RWPE2 (cell line): Measurements from ENCODE around the gene PFKP.

Experiments
- ATAC-seq: fragments of 200-7000 bp; cut with Tn5 transposase; 3 replicates; pipeline ENCODE4 v1.9.1; 2021; ENCODE audit warnings: low read depth
- DNase-seq: peaks from one replicate; pipeline ENCODE4 v3.0.0-alpha.2; 2020; ENCODE audit warnings: low spot score
- H3K27ac ChIP-seq: fragments of 450-650 bp; 2 replicates; pipeline ENCODE4 v1.5.1; 2017; ENCODE audit warnings: mild to moderate bottlenecking; ENCODE audit not compliant: poor library complexity, severe bottlenecking
- H3K27me3 ChIP-seq: fragments of 250-450 bp; sonication (Bioruptor Pico); 2 replicates; pipeline ENCODE4 v1.5.1; 2021; ENCODE audit warnings: mild to moderate bottlenecking, moderate library complexity; ENCODE audit not compliant: insufficient read depth, poor library complexity, severe bottlenecking
- H3K36me3 ChIP-seq: fragments of 250-450 bp; sonication (Bioruptor Pico); 2 replicates; pipeline ENCODE4 v1.5.1; 2020; ENCODE audit warnings: low read depth, mild to moderate bottlenecking, moderate library complexity
- H3K4me1 ChIP-seq: fragments of 250-450 bp; sonication (Bioruptor Pico); 2 replicates; pipeline ENCODE4 v1.5.1; 2021; ENCODE audit warnings: mild to moderate bottlenecking, moderate library complexity; ENCODE audit not compliant: insufficient read depth, poor library complexity, severe bottlenecking
- H3K4me3 ChIP-seq: fragments of 250-450 bp; sonication (Bioruptor Pico); 2 replicates; pipeline ENCODE4 v1.5.1; 2021; ENCODE audit warnings: mild to moderate bottlenecking, moderate library complexity; ENCODE audit not compliant: severe bottlenecking
- H3K9me3 ChIP-seq: fragments of 250-450 bp; sonication (Bioruptor Pico); 2 replicates; pipeline ENCODE4 v1.5.1; 2021; ENCODE audit warnings: mild to moderate bottlenecking, moderate library complexity; ENCODE audit not compliant: severe bottlenecking
- TF ChIP-seq, protein P1 (sequence below): fragments of 450-650 bp; IDR thresholded peaks from one replicate; pipeline ENCODE4 v1.5.1; 2017; ENCODE audit warnings: mild to moderate bottlenecking, moderate library complexity; ENCODE audit not compliant: poor library complexity, severe bottlenecking

PFKP gene

DNA sequence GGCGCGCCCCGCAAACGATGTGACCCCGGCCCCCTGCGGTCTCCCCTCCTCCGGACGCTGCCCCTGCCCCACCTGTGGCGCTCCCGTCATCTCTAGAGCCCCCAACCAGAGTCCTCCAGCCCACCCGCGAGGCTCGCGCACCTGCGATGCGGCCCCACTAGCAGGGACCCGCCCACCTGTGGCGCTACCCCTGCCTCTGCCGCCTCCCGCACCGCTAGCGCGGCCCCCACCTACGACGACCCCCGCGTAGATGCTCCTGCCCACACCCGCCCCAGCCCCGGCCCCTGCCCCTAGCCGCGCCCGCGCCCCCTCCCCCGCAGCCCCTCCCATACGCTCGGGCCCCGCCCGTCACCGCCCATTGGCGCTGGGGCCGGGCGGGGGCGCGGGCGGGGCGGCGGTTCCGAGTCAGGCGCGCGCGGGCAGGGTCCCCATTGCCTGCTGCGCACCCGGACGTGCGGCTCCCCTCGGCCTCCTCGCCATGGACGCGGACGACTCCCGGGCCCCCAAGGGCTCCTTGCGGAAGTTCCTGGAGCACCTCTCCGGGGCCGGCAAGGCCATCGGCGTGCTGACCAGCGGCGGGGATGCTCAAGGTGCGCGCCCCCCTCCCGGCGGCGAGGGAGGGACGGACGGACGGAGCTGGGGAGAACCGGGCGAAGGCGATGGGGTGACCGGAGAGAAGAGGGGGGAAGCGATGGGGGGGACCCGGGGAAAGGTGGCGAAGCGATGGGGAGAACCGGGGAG is at the start of gene PFKP:
PFKP (plus strand) TSS at position 431 of the 741 bp plus-strand sequence; CDS start at position 479, 48 bp downstream.
- ATAC-seq (peak; percentile 61), DNase-seq (no peak)
- Histone ChIP-seq H3K27me3 (no peaks in the 10 kb centered on the region), H3K4me1 (peaks cover 26% of the 10 kb centered on the region), H3K9me3 (no peaks in the 10 kb centered on the region), H3K36me3 (peaks cover 32% of the 10 kb centered on the region), H3K27ac (peak within 1 kb of the TSS; percentile 64), H3K4me3 (peak within 1 kb of the TSS; percentile 93)
- TF ChIP-seq, protein P1, sequence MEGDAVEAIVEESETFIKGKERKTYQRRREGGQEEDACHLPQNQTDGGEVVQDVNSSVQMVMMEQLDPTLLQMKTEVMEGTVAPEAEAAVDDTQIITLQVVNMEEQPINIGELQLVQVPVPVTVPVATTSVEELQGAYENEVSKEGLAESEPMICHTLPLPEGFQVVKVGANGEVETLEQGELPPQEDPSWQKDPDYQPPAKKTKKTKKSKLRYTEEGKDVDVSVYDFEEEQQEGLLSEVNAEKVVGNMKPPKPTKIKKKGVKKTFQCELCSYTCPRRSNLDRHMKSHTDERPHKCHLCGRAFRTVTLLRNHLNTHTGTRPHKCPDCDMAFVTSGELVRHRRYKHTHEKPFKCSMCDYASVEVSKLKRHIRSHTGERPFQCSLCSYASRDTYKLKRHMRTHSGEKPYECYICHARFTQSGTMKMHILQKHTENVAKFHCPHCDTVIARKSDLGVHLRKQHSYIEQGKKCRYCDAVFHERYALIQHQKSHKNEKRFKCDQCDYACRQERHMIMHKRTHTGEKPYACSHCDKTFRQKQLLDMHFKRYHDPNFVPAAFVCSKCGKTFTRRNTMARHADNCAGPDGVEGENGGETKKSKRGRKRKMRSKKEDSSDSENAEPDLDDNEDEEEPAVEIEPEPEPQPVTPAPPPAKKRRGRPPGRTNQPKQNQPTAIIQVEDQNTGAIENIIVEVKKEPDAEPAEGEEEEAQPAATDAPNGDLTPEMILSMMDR: no peak

DNA sequence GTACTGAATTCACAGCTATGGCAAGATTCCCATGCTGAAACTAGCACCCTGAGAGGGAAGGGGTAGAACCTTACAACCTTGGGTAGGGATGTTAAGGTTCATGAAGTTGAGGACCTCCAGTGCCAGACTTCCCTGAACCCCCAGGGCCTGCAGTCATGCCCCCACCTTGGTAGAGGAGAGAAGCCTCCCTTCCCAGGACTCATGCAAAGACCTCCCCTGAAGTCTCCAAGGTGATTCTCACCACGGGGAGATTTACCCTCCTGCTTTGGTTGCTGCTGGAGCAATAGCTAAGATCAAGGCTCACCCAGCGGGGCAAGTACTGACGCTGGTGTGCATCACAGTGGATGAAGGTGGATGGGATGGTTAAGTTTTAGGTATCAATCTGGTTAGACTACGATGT is 49.1 kb upstream of the PFKP start:
- ATAC-seq (no peak), DNase-seq (no peak)
- TF ChIP-seq, protein P1: no peak
- Histone ChIP-seq H3K4me3 (no peak overlapping the region), H3K4me1 (no peaks in the 10 kb centered on the region), H3K36me3 (no peaks in the 10 kb centered on the region), H3K27ac (no peak overlapping the region), H3K27me3 (peaks cover 3% of the 10 kb centered on the region), H3K9me3 (no peaks in the 10 kb centered on the region)

DNA sequence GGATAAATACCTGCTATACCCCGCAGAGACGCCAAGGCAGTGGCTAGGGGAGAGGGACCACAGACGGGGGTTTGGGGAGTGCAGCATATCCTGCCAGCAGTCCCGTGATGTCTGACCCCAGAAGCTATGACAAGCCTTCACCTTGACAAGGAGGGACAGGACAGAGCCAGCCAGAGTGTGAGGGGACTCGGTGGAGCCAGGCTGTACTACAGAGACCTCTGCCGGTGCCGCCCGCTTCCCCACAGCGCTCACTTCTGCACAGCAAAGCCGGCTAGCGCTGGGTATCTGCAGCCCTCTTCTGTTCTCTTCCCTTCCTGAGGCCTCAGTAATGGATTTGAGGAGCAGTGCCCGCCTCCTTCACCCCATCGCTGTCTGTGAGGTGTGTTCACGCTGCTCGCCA is 47.0 kb upstream of the PFKP start:
- Histone ChIP-seq H3K4me1 (no peaks in the 10 kb centered on the region), H3K27ac (no peak overlapping the region), H3K4me3 (no peak overlapping the region), H3K27me3 (no peaks in the 10 kb centered on the region), H3K9me3 (no peaks in the 10 kb centered on the region), H3K36me3 (no peaks in the 10 kb centered on the region)
- DNase-seq (no peak), ATAC-seq (no peak)
- TF ChIP-seq, protein P1: no peak

- Histone ChIP-seq H3K4me3 (no peak overlapping the region), H3K9me3 (no peaks in the 10 kb centered on the region), H3K4me1 (no peaks in the 10 kb centered on the region), H3K27ac (no peak overlapping the region), H3K27me3 (peaks cover 5% of the 10 kb centered on the region), H3K36me3 (no peaks in the 10 kb centered on the region)
- DNase-seq (no peak), ATAC-seq (no peak)
- TF ChIP-seq, protein P1: no peak
These were observed 46.5 kb upstream of the PFKP start for GRCh38 chr10:3020881-3021280.

- DNase-seq: no peak
- TF ChIP-seq, protein P1: no peak
- ATAC-seq: no peak
- Histone ChIP-seq H3K9me3 (no peaks in the 10 kb centered on the region), H3K4me1 (no peaks in the 10 kb centered on the region), H3K27ac (no peak overlapping the region), H3K27me3 (peaks cover 5% of the 10 kb centered on the region), H3K4me3 (no peak overlapping the region), H3K36me3 (no peaks in the 10 kb centered on the region)
These were observed 45.3 kb upstream of the PFKP start for GRCh38 chr10:3022027-3022426.
